Astrocyte (in vitro differentiated cells and primary cell): ENCODE results near the gene STX11.

Experiments
- CTCF ChIP-seq: IDR thresholded peaks from 2 replicates; pipeline ENCODE4 v1.5.1; 2011; ENCODE audit warnings: low read depth, mild to moderate bottlenecking, inconsistent platforms, low read length, moderate library complexity; ENCODE audit not compliant: insufficient read depth
- EZH2 ChIP-seq: IDR thresholded peaks from 2 replicates; pipeline ENCODE4 v1.6.1; 2012; ENCODE audit warnings: mild to moderate bottlenecking, low read length, inconsistent platforms; ENCODE audit not compliant: insufficient read depth

GRCh38 chr6:144174006-144174405 lies 23.7 kb downstream of the STX11 start:
- no peak for TF ChIP-seq CTCF
- no peak for TF ChIP-seq EZH2
